ENCODE data around the gene PLA2G2D. TPM values are rescaled to one million over a fixed set of nuclear protein-coding genes. Genes with fewer than 3 reads are reported as not detected.

Gene PLA2G2D
- total and polyA plus RNA-seq, 4 donors: 0.06 to 0.14 (median 0.08) TPM; not detected in 1

- no peak for TF ChIP-seq ZBTB33 (IDR thresholded peaks at IDR 0.05)
- TF ChIP-seq FOXA2 (IDR thresholded peaks at IDR 0.05): no peak
- TF ChIP-seq HNF4A (conservative IDR thresholded peaks at IDR 0.05): no peak
- no peak for TF ChIP-seq NR2F2 (IDR thresholded peaks at IDR 0.05)
- TF ChIP-seq SP1 (IDR thresholded peaks at IDR 0.05): no peak
- no peak for TF ChIP-seq EGR1 (IDR thresholded peaks at IDR 0.05; ENCODE audit: low read depth in 2 of 2)
- no peak for TF ChIP-seq RXRA (IDR thresholded peaks at IDR 0.05)
- TF ChIP-seq GABPA (IDR thresholded peaks at IDR 0.05 in 1 of 2, conservative IDR thresholded peaks at IDR 0.05 in 1 of 2): no peak
Measured at GRCh38 chr1:20115479-20115878, 3.9 kb downstream of the PLA2G2D start (continued).

- no peak for DNase-seq (ENCODE audit: low spot score)
- Histone ChIP-seq H3K9ac (ENCODE audit: low read depth in 1 of 2, low read length in 2 of 2) (no peak overlapping the region), H3K9me3 (ENCODE audit: control insufficient read depth in 4 of 4, low read length in 3 of 4) (no peaks in the 10 kb centered on the region), H3K4me1 (ENCODE audit: control insufficient read depth in 4 of 4, insufficient read depth in 4 of 4, low read length in 3 of 4) (no peaks in the 10 kb centered on the region), H3K27me3 (ENCODE audit: control insufficient read depth in 4 of 4, insufficient read depth in 4 of 4, low read length in 3 of 4) (no peaks in the 10 kb centered on the region), H3K4me3 (ENCODE audit: low read depth in 1 of 3, low read length in 3 of 3) (no peak overlapping the region), H3K36me3 (ENCODE audit: control insufficient read depth in 4 of 4, insufficient read depth in 3 of 4, low read depth in 1 of 4, low read length in 3 of 4) (no peaks in the 10 kb centered on the region), H3K27ac (ENCODE audit: low read depth in 1 of 2, low read length in 2 of 2) (no peak overlapping the region)
- WGBS: 59% methylated on average over 15 of the region's 15 CpGs
- TF ChIP-seq YY1 (IDR thresholded peaks at IDR 0.05) (no peak), NR2F2 (IDR thresholded peaks at IDR 0.05) (no peak), EGR1 (IDR thresholded peaks at IDR 0.05; ENCODE audit: low read depth in 2 of 2) (no peak), FOXA1 (IDR thresholded peaks at IDR 0.05) (no peak), ZBTB33 (IDR thresholded peaks at IDR 0.05) (no peak), MAX (IDR thresholded peaks at IDR 0.05) (no peak), SP1 (IDR thresholded peaks at IDR 0.05) (no peak), REST (IDR thresholded peaks at IDR 0.05) (no peak), RXRA (IDR thresholded peaks at IDR 0.05) (no peak), HNF4G (IDR thresholded peaks at IDR 0.05) (no peak), TAF1 (conservative IDR thresholded peaks at IDR 0.05) (no peak), GABPA (IDR thresholded peaks at IDR 0.05 in 1 of 2, conservative IDR thresholded peaks at IDR 0.05 in 1 of 2) (no peak), HNF4A (conservative IDR thresholded peaks at IDR 0.05) (no peak), RAD21 (IDR thresholded peaks at IDR 0.05) (no peak), FOXA2 (IDR thresholded peaks at IDR 0.05) (no peak), ATF3 (IDR thresholded peaks at IDR 0.05) (no peak), JUND (IDR thresholded peaks at IDR 0.05) (no peak)
- TF ChIP-seq, protein P1, sequence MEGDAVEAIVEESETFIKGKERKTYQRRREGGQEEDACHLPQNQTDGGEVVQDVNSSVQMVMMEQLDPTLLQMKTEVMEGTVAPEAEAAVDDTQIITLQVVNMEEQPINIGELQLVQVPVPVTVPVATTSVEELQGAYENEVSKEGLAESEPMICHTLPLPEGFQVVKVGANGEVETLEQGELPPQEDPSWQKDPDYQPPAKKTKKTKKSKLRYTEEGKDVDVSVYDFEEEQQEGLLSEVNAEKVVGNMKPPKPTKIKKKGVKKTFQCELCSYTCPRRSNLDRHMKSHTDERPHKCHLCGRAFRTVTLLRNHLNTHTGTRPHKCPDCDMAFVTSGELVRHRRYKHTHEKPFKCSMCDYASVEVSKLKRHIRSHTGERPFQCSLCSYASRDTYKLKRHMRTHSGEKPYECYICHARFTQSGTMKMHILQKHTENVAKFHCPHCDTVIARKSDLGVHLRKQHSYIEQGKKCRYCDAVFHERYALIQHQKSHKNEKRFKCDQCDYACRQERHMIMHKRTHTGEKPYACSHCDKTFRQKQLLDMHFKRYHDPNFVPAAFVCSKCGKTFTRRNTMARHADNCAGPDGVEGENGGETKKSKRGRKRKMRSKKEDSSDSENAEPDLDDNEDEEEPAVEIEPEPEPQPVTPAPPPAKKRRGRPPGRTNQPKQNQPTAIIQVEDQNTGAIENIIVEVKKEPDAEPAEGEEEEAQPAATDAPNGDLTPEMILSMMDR (IDR thresholded peaks at IDR 0.05; ENCODE audit: low read depth, low read length, missing input control): no peak
Measured at GRCh38 chr1:20114021-20114648, 5.2 kb downstream of the PLA2G2D start.

Measured in liver (tissue), 9 donors.